H9 (cell line): ENCODE data around the gene DOK1. TPM values are rescaled to one million over a fixed set of nuclear protein-coding genes. Genes with fewer than 3 reads are reported as not detected.

Source experiments
- DNase-seq: peaks from one replicate; pipeline ENCODE4 v3.0.0-alpha.2; 2017
- H2AFZ ChIP-seq: one replicate; pipeline ENCODE4 v1.6.1; 2013; ENCODE audit warnings: mild to moderate bottlenecking, low read length, control low read depth, moderate library complexity
- H2AK5ac ChIP-seq: 2 replicates; pipeline ENCODE4 v1.6.1; 2013; ENCODE audit warnings: low read length, control low read depth, mixed read lengths; ENCODE audit not compliant: insufficient read length
- H2BK120ac ChIP-seq: one replicate; pipeline ENCODE4 v1.6.1; 2013; ENCODE audit warnings: low read depth, mild to moderate bottlenecking, low read length, control low read depth, inconsistent platforms; ENCODE audit not compliant: poor library complexity, severe bottlenecking
- H2BK12ac ChIP-seq: 2 replicates; pipeline ENCODE4 v1.6.1; 2013; ENCODE audit warnings: low read length, control low read depth, mixed read lengths, low read depth; ENCODE audit not compliant: insufficient read length
- H2BK15ac ChIP-seq: 2 replicates; pipeline ENCODE4 v1.6.1; 2013; ENCODE audit warnings: low read depth, low read length, control low read depth
- H2BK20ac ChIP-seq: one replicate; pipeline ENCODE4 v1.6.1; 2013; ENCODE audit warnings: low read depth, mild to moderate bottlenecking, low read length, control low read depth, inconsistent platforms; ENCODE audit not compliant: poor library complexity, severe bottlenecking
- H2BK5ac ChIP-seq: 2 replicates; pipeline ENCODE4 v1.6.1; 2013; ENCODE audit warnings: low read length, control low read depth, mixed read lengths; ENCODE audit not compliant: insufficient read length
- H3K14ac ChIP-seq: 2 replicates; pipeline ENCODE4 v1.6.1; 2013; ENCODE audit warnings: low read length, control low read depth; ENCODE audit not compliant: insufficient read depth
- H3K18ac ChIP-seq: 2 replicates; pipeline ENCODE4 v1.6.1; 2013; ENCODE audit warnings: low read depth, mild to moderate bottlenecking, mixed read lengths, low read length, control low read depth; ENCODE audit not compliant: insufficient read length
- H3K23ac ChIP-seq: 2 replicates; pipeline ENCODE4 v1.6.1; 2013; ENCODE audit warnings: low read length, control low read depth, mixed read lengths, low read depth; ENCODE audit not compliant: insufficient read length
- H3K23me2 ChIP-seq: 2 replicates; pipeline ENCODE4 v1.6.1; 2013; ENCODE audit warnings: low read depth, mild to moderate bottlenecking, mixed read lengths, low read length, control low read depth; ENCODE audit not compliant: insufficient read length, poor library complexity, severe bottlenecking
- H3K27ac ChIP-seq: 2 replicates; pipeline ENCODE4 v1.5.1; 2013; ENCODE audit warnings: low read length, control low read depth, mixed read lengths, low read depth; ENCODE audit not compliant: insufficient read length
- H3K27me3 ChIP-seq: 2 replicates; pipeline ENCODE4 v1.6.1; 2013; ENCODE audit warnings: low read length, control low read depth, inconsistent platforms; ENCODE audit not compliant: insufficient read depth
- H3K4ac ChIP-seq: 2 replicates; pipeline ENCODE4 v1.6.1; 2013; ENCODE audit warnings: low read depth, mild to moderate bottlenecking, control low read depth, inconsistent platforms, low read length, moderate library complexity
- H3K4me1 ChIP-seq: 2 replicates; pipeline ENCODE4 v1.6.1; 2013; ENCODE audit warnings: low read length, control low read depth, inconsistent platforms; ENCODE audit not compliant: insufficient read depth
- H3K4me2 ChIP-seq: 2 replicates; pipeline ENCODE4 v1.6.1; 2013; ENCODE audit warnings: low read length, control low read depth, mixed read lengths; ENCODE audit not compliant: insufficient read length, insufficient read depth
- H3K56ac ChIP-seq: 2 replicates; pipeline ENCODE4 v1.6.1; 2013; ENCODE audit warnings: low read depth, mild to moderate bottlenecking, mixed read lengths, low read length, control low read depth; ENCODE audit not compliant: insufficient read length
- H3K79me1 ChIP-seq: 2 replicates; pipeline ENCODE4 v1.6.1; 2013; ENCODE audit warnings: low read depth, mild to moderate bottlenecking, moderate library complexity, low read length, control low read depth, inconsistent platforms; ENCODE audit not compliant: insufficient read depth, poor library complexity, severe bottlenecking
- H3K79me2 ChIP-seq: 2 replicates; pipeline ENCODE4 v1.6.1; 2013; ENCODE audit warnings: low read length, control low read depth, inconsistent platforms; ENCODE audit not compliant: insufficient read depth
- H3K9ac ChIP-seq: 2 replicates; pipeline ENCODE4 v1.6.1; 2013; ENCODE audit warnings: low read length, control low read depth, mixed read lengths; ENCODE audit not compliant: insufficient read length; ENCODE audit errors: extremely low read depth
- H3K9me3 ChIP-seq: one replicate; pipeline ENCODE4 v1.6.1; 2013; ENCODE audit warnings: low read depth, low read length, inconsistent platforms; ENCODE audit not compliant: control insufficient read depth
- H3T11ph ChIP-seq: one replicate; pipeline ENCODE4 v1.6.1; 2013; ENCODE audit warnings: mild to moderate bottlenecking, low read length, control low read depth, inconsistent platforms
- H4K20me1 ChIP-seq: one replicate; pipeline ENCODE4 v1.6.1; 2013; ENCODE audit not compliant: control insufficient read depth, insufficient read length, insufficient read depth
- H4K5ac ChIP-seq: 2 replicates; pipeline ENCODE4 v1.6.1; 2013; ENCODE audit warnings: low read depth, mild to moderate bottlenecking, mixed read lengths, low read length, control low read depth; ENCODE audit not compliant: insufficient read length
- H4K8ac ChIP-seq: replicated peaks from 2 replicates; pipeline ENCODE4 v1.6.1; 2013; ENCODE audit warnings: low read length, control low read depth, mixed read lengths, low read depth; ENCODE audit not compliant: insufficient read length
- H4K91ac ChIP-seq: 2 replicates; pipeline ENCODE4 v1.6.1; 2013; ENCODE audit warnings: low read depth, mild to moderate bottlenecking, moderate library complexity, mixed read lengths, low read length, control low read depth; ENCODE audit not compliant: insufficient read length
- H3K27ac Mint-ChIP-seq, 3 experiments: 2 replicates in 2 of 3; 3 replicates in 1 of 3; pipeline ENCODE4 v1.8.0; 2020 to 2021; ENCODE audit warnings: mixed read lengths in 3 of 3, mild to moderate bottlenecking in 1 of 3, moderate library complexity in 1 of 3
- H3K27me3 Mint-ChIP-seq: 2 replicates; pipeline ENCODE4 v1.8.0; 2021; ENCODE audit warnings: low read depth, mild to moderate bottlenecking, moderate library complexity, mixed read lengths
- H3K36me3 Mint-ChIP-seq, 3 experiments: 2 replicates in 2 of 3; 3 replicates in 1 of 3; pipeline ENCODE4 v1.8.0; 2020 to 2021; ENCODE audit warnings: low read depth in 3 of 3, mixed read lengths in 3 of 3; ENCODE audit not compliant: insufficient read depth in 1 of 3
- H3K4me1 Mint-ChIP-seq, 2 experiments: 2 replicates each; pipeline ENCODE4 v1.8.0; 2020; ENCODE audit warnings: mixed read lengths in 2 of 2
- H3K4me3 Mint-ChIP-seq, 2 experiments: 2 replicates in 1 of 2; 3 replicates in 1 of 2; pipeline ENCODE4 v1.8.0; 2020 to 2021; ENCODE audit warnings: mild to moderate bottlenecking in 2 of 2, mixed read lengths in 2 of 2, moderate library complexity in 1 of 2
- H3K9me3 Mint-ChIP-seq, 2 experiments: 2 replicates in 1 of 2; 3 replicates in 1 of 2; pipeline ENCODE4 v1.8.0; 2020; ENCODE audit warnings: mild to moderate bottlenecking in 2 of 2, mixed read lengths in 2 of 2, moderate library complexity in 1 of 2
- WGBS: extraction: QIAGEN DNeasy Blood & Tissue Kit; methylation state at CpG from one replicate; pipeline ENCODE4 v1.1.7; 2013; ENCODE audit warnings: missing lambda C conversion rate, low lambda C conversion rate, mixed read lengths; ENCODE audit not compliant: insufficient read length; ENCODE audit errors: extremely low coverage; 5-methylcytosine and 5-hydroxymethylcytosine counted together
- total RNA-seq: library from RNA; stranded (reverse); gene quantifications from 2 replicates; pipeline ENCODE4 v1.2.1, GENCODE V29; 2021
- TF ChIP-seq, protein P1 (sequence below): fragments of 200-600 bp; sonication (generic); conservative IDR thresholded peaks from 3 replicates; pipeline ENCODE4 v1.8.0; 2021; ENCODE audit warnings: antibody characterized with exemption, mild to moderate bottlenecking

DOK1 gene
- total RNA-seq, 1 experiment from 2014 or later, result 16.0 TPM

GRCh38 chr2:74584088-74584645 is 29.6 kb downstream of the DOK1 start:
- H3K4ac ChIP-seq, result no peak overlapping the region
- H3T11ph ChIP-seq, result no peak overlapping the region
- H3K56ac ChIP-seq, result no peak overlapping the region
- H2BK5ac ChIP-seq, result no peak overlapping the region
- no peak overlapping the region for H2BK20ac ChIP-seq
- H2BK12ac ChIP-seq, result no peak overlapping the region
- H4K91ac ChIP-seq, result no peak overlapping the region
- peaks cover 5% of the 10 kb centered on the region; the same call in 1 of the 2 replicates for H3K4me1 ChIP-seq
- H2BK120ac ChIP-seq, result no peak overlapping the region
- H4K20me1 ChIP-seq, result no peaks in the 10 kb centered on the region
- no peak overlapping the region for H2AK5ac ChIP-seq
- Mint-ChIP-seq H3K27me3 (no peaks in the 10 kb centered on the region; the same call in 1 of the 2 replicates), H3K9me3 (no peaks in the 10 kb centered on the region), H3K36me3 (no peaks in the 10 kb centered on the region), H3K4me1 (peaks cover 13 to 17% of the 10 kb centered on the region in 2 experiments), H3K27ac (no peak overlapping the region), H3K4me3 (no peak overlapping the region)
- H3K23me2 ChIP-seq, result no peaks in the 10 kb centered on the region
- no peak overlapping the region for H3K27ac ChIP-seq
- TF ChIP-seq, protein P1, sequence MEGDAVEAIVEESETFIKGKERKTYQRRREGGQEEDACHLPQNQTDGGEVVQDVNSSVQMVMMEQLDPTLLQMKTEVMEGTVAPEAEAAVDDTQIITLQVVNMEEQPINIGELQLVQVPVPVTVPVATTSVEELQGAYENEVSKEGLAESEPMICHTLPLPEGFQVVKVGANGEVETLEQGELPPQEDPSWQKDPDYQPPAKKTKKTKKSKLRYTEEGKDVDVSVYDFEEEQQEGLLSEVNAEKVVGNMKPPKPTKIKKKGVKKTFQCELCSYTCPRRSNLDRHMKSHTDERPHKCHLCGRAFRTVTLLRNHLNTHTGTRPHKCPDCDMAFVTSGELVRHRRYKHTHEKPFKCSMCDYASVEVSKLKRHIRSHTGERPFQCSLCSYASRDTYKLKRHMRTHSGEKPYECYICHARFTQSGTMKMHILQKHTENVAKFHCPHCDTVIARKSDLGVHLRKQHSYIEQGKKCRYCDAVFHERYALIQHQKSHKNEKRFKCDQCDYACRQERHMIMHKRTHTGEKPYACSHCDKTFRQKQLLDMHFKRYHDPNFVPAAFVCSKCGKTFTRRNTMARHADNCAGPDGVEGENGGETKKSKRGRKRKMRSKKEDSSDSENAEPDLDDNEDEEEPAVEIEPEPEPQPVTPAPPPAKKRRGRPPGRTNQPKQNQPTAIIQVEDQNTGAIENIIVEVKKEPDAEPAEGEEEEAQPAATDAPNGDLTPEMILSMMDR, result no peak
- no peak overlapping the region for H4K5ac ChIP-seq
- H3K9me3 ChIP-seq, result no peaks in the 10 kb centered on the region
- no peak overlapping the region for H3K23ac ChIP-seq
- H3K9ac ChIP-seq, result no peak overlapping the region
- H3K14ac ChIP-seq, result no peak overlapping the region
- H3K27me3 ChIP-seq, result no peaks in the 10 kb centered on the region; the same call in 1 of the 2 replicates
- no peak overlapping the region for H2BK15ac ChIP-seq
- no CpG with 5 or more reads among the region's 2 CpGs for WGBS
- DNase-seq, result no peak
- no peak overlapping the region for H3K18ac ChIP-seq
- H3K79me1 ChIP-seq, result no peaks in the 10 kb centered on the region
- H3K79me2 ChIP-seq, result no peaks in the 10 kb centered on the region
- H2AFZ ChIP-seq, result no peak overlapping the region
- H4K8ac ChIP-seq, result no peak overlapping the region
- no peak overlapping the region for H3K4me2 ChIP-seq
